ENCODE results near the gene HTR5A.
"Not testable (repeated sequence)": the region's sequence is repeated elsewhere in the genome, so short reads cannot be mapped to it uniquely, and the experiment has no call there.

The HTR5A gene

DNA sequence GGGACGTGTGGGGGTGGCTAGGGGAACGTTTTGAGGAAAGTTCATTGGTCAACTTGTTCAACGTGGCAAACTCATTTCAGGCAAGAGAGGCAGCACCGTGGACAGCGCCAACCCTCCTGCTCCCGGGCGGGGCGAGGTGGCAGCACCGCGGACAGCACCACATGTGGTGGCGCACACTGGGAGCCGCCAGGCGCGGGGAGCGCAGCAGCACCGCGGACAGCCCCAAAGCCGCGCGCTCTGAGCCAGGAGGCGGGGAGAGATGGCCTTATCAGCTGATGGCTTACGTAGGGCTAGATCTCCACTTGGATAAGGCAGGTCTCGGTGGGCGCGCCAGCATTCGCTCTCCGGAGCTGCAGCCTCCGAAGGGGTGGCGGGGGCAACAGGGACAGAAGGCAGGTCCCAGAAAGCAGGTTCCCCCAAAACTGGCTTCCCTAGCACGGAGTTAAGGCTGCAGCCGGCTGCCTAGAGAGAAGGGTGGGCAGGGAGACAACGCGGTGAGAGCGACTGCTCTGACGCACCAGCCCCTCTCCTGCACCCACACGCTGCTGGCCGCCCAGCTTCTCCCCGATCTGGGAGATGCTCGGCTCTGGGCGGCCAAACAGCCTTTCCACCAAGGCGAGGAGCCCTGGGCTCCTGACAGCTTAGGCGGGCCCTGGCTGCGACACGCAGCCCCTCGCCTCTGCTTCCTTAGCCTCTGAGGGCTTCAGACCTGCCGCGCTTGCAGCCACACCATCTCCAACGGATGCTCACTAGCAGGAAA lies at the start of gene HTR5A:
Gene HTR5A (plus strand): TSS at position 333 of the 760 bp plus-strand sequence. CDS start 576 bp downstream, outside the sequence.
- no peak for DNase-seq

DNA sequence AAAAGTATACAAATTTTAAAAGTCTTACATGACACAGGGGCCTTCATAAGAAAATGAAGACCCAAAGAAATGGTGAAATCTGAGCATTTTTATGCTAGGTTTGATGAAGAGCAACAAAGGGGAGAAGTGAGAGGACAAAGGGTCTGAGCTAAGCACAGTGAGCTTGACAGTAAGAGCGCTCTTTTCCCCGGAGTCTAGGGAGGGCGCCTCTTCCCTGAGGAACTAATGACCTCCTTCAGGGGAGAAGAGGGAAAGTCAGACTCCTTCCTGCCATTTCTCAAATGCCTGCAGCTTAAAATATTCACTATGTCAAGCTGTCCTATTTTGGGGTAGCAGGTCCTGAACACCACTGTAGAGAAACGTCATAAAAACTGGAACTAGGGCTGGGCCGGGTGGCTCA lies 49.1 kb upstream of the HTR5A start:
- DNase-seq, result no peak

GRCh38 chr7:155021699-155022145 lies 48.4 kb upstream of the HTR5A start:
- no peak for DNase-seq

DNA sequence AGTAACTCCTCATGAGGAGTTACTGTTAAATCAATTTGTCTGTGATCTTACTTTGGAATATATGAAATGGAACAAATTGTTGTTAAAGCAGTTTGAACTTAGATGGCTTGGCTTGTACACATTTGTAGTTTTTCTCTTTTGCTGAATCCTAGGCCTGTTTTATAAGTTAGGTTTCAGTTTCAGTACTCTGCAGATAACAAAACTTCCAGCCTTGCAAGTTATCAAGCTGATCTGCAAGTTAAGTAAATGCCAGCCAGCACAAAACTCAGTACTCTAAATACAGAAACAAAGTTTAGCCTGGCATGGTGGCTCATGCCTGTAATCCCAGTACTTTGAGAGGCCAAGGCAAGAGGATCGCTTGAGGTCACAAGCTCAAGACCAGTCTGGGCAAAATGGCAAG lies 42.2 kb upstream of the HTR5A start:
- DNase-seq, result no peak

- DNase-seq, result no peak
These were observed 37.1 kb upstream of the HTR5A start for GRCh38 chr7:155032978-155033377.

- DNase-seq, result not testable (repeated sequence)
These were observed 35.6 kb upstream of the HTR5A start for GRCh38 chr7:155034495-155034894.

GRCh38 chr7:155038335-155038734 lies 31.8 kb upstream of the HTR5A start:
- no peak for DNase-seq

- no peak for DNase-seq
These were observed 26.4 kb upstream of the HTR5A start for GRCh38 chr7:155043756-155044155.

- DNase-seq, result no peak
These were observed 22.1 kb upstream of the HTR5A start for GRCh38 chr7:155048006-155048405.

GRCh38 chr7:155051355-155051754 lies 18.8 kb upstream of the HTR5A start:
- DNase-seq, result no peak

- DNase-seq, result no peak
These were observed 17.1 kb upstream of the HTR5A start for GRCh38 chr7:155053002-155053401.

DNA sequence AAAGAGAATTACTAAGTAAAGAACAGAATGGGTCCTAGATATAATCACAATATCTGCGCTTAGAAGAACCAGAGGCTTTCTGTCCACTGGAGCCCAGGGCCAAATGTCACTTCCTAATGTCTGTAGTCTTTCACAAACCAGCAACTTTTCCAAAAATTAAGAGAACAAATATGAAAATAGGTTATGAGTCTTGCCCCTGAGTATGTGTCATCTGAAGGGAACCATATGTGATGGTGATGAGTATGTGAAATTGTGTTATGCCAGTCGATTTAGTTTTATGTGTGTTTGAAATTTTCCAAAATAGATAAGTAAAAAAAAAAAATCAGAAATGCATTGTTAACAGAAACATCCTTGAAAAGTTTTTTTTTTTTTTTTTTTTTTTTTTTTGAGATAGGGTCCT lies 15.4 kb upstream of the HTR5A start:
- no peak for DNase-seq

DNA sequence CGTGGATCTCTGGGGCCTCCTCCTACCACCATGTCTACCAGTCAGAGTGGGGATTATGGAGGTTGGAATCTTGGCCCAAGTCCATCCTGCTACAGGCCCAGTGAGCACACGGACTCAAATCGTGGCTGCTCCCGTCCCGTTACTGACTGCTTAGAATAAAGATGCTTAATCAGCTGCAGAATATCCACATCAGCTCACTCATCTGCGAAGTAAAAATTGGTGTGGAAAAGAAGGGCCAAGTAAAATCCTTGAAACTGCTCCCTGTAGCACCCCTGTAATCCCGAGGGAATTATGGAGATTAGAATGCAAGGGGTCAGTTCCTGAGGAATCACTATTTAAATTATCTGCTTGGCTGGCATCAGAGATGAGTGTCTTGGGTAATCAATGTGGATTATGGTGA lies 13.0 kb upstream of the HTR5A start:
- DNase-seq, result no peak

- no peak for DNase-seq
These were observed 11.2 kb upstream of the HTR5A start for GRCh38 chr7:155058896-155059295.

DNA sequence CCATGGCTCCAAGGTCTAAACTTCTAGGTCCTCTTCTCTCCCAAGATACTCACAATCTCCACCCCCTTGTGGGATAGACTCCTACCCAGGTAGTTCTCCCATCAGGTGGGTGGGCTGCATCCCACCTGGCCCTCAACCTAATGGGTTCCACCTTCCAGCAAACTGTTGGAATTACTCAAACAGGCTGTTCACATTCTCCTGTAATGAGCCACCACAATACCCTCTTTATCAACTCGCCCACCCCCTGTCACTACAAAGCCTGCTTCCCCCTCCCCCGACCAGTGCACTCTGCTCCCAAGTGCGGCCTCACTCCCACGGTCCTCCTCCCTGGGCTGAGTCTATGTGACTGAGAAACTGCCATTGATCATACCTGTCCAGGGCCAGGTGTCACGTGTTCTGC lies 10.4 kb upstream of the HTR5A start:
- DNase-seq, result no peak

DNA sequence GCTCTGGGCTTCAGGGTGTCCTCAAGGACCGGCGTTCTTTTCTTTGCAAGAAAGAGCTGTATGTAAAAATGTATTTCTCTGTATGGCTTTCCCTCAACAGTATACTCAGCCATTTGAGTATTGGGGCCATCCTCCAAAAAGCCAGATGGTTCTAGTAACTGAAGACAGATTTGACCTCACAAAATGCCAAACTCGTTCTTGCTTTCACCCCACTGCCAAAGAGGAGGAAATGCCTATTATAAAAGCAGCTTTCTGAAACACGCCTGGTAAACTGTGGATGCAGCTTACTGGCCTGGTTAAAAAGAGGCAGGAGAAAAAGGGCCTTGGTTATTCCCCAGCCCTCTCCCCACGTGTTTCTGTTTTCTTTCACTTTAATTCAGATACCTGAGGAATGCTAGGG lies 7.7 kb upstream of the HTR5A start:
- no peak for DNase-seq

DNA sequence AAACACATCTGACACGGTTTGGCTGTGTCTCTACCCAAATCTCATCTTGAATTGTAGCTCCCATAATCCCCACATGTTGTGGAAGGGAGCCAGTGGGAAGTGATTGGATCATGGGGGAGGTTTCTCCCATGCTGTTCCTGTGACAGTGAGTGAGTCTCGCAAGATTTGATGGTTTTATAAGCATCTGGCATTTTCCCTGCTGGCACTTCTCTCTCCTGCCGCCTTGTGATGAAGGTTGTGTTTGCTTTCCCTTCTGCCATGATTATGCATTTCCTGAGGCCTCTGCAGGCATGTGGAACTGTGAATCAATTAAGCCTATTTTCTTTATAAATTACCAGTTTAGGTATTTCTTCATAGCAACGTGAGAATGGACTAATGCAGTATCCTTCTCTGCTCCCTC lies 5.9 kb upstream of the HTR5A start:
- no peak for DNase-seq

- no peak for DNase-seq
These were observed 3.6 kb upstream of the HTR5A start for GRCh38 chr7:155066417-155066950.

- no peak for DNase-seq
These were observed 1.1 kb downstream of the HTR5A start for GRCh38 chr7:155071121-155071651.

- DNase-seq, result no peak
These were observed 1.9 kb downstream of the HTR5A start for GRCh38 chr7:155071916-155072571.

DNA sequence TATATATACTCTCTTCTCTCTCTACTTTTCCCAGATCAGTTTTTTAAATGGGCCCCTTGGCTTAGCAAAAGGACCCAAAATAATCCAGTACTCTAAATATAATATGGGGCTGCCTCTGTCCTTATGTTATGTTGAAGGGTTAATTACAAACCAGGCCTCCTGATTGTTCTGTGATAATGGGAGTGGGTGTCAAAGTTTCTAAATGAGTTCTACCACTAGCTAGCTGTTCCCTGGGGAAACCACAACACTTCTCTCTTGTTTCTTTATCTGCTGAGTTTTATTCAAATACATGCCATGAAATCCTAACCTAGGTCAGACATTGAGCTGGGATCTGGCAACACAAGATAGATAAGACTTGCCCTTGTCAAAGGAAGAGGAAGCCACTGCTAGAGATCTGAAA lies 3.8 kb downstream of the HTR5A start:
- DNase-seq, result no peak

GRCh38 chr7:155084021-155084420 lies 13.9 kb downstream of the HTR5A start:
- no peak for DNase-seq

DNA sequence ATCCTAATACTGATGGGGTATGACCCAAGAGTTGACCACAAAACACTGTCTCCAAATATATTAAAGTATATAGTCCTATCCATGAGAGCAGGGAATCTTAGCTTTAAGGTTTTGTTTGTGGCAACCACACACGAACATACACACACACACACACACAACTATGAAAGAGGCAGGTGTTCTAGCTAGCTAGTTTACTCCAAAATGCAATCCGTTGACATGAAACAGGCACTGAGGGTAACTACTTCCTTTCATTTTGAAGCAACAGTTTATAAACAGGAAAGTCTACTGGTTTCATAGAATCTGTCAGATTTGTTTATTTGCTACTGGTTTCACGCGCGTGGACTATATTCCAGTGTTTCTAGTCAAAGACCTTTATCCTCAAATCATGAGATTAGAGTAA lies 14.8 kb downstream of the HTR5A start:
- no peak for DNase-seq

GRCh38 chr7:155090684-155091083 lies 20.6 kb downstream of the HTR5A start:
- DNase-seq, result no peak

Measured in NCI-H1417 treated with DMSO at 0.1 percent for 48 hours (cell line).